Measurements from ENCODE around the gene GAD1.

- TF ChIP-seq EZH2 (IDR thresholded peaks at IDR 0.05; ENCODE audit: insufficient read depth, poor library complexity, severe bottlenecking) (no peak), EZH2phosphoT487 (IDR thresholded peaks at IDR 0.05; ENCODE audit: insufficient read depth, low read depth) (no peak)
Observed at GRCh38 chr2:170856066-170856465, 39.4 kb downstream of the GAD1 start.
